Esophagus squamous epithelium (tissue), 5 donors: Measurements from ENCODE around the gene FKBP10. TPM values are rescaled to one million over a fixed set of nuclear protein-coding genes. Genes with fewer than 3 reads are reported as not detected.
"Not testable (repeated sequence)": the region's sequence is repeated elsewhere in the genome, so short reads cannot be mapped to it uniquely, and the experiment has no call there.

Experiments used
- DNase-seq: peaks from one replicate; lab custom pipeline; 2025; lab: John Stamatoyannopoulos, UW
- H3K27ac ChIP-seq, 4 donors: fragments of 200-600 bp; sonication (generic); one replicate each; pipeline ENCODE4 v1.5.1; 2016 to 2019; ENCODE audit warnings: mild to moderate bottlenecking in 1 of 4
- H3K27me3 ChIP-seq, 4 donors: fragments of 200-600 bp; sonication (generic); 1 replicate in 3 of 4; 2 replicates in 1 of 4; pipeline versions ENCODE4 v1.5.1 to v1.6.0; 2017 to 2021; ENCODE audit warnings: antibody characterized with exemption in 1 of 4
- H3K36me3 ChIP-seq, 3 donors: fragments of 200-600 bp; sonication (generic); one replicate each; pipeline ENCODE4 v1.5.1; 2016 to 2019
- H3K4me1 ChIP-seq, 3 donors: fragments of 200-600 bp; sonication (generic); one replicate each; pipeline ENCODE4 v1.5.1; 2017 to 2019
- H3K4me3 ChIP-seq, 4 donors: fragments of 200-600 bp; sonication (generic); 1 replicate in 3 of 4; 2 replicates in 1 of 4; pipeline ENCODE4 v1.5.1; 2016 to 2019; ENCODE audit warnings: mild to moderate bottlenecking in 2 of 4, moderate library complexity in 1 of 4
- H3K9me3 ChIP-seq, 3 donors: fragments of 200-600 bp; sonication (generic); one replicate each; pipeline ENCODE4 v1.5.1; 2016 to 2019
- CTCF ChIP-seq, 6 experiments: fragments of 450-650 bp in 4 of 6; fragments of 200-600 bp in 2 of 6; sonication (generic) in 2 of 6; IDR thresholded peaks; one replicate each; pipeline ENCODE4 v1.5.1; 2016 to 2019; ENCODE audit warnings: antibody characterized with exemption in 6 of 6, mild to moderate bottlenecking in 4 of 6, moderate library complexity in 4 of 6
- POLR2A ChIP-seq, 4 donors: fragments of 450-650 bp; IDR thresholded peaks; one replicate each; pipeline ENCODE4 v1.6.1; 2017; ENCODE audit warnings: antibody characterized with exemption in 4 of 4, mild to moderate bottlenecking in 4 of 4, moderate library complexity in 3 of 4
- WGBS, 2 donors: methylation state at CpG; one replicate each; pipeline ENCODE4 v1.1.5; 2018; 5-methylcytosine and 5-hydroxymethylcytosine counted together
- intact Hi-C: fragments of 100-400 bp; cut with DNase I; formaldehyde crosslinking; loops from one replicate; pipeline ENCODE4 v1.15.0; 2022
- total RNA-seq, 4 donors: library from RNA; depleted of rRNA; stranded (reverse); fragments of >200 nt; gene quantifications; one replicate each; pipeline ENCODE4 v1.1.0, GENCODE V29; 2016
- donor health status: DM: yes; HTN: yes; CAD: no.

FKBP10 gene
- total RNA-seq, 4 donors from 2014 or later: 0.19 to 21.4 (median 8.4) TPM

DNA sequence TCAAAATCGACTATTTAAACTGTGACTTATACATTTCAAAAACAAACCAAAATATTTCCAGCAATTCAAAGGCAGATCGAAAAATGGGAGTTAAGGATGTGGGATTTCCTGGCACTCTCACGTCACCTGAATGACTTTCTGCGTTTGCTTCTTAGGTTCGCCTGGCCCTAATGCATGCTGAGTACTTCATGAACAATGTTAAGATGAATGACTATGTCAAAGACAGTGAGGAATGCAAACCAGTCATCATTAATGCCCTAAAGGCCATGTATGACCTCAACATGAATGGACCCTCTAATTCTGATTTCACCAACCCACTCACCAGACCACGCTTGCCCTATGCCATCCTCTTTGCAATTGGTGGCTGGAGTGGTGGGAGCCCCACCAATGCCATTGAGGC is 32.2 kb downstream of the FKBP10 start:
- H3K4me1 ChIP-seq: peaks cover 0 to 22% (median 0%) of the 10 kb centered on the region in 3 donors
- H3K27me3 ChIP-seq: no peaks in the 10 kb centered on the region
- TF ChIP-seq POLR2A (IDR thresholded peaks at IDR 0.05) (no peak), CTCF (IDR thresholded peaks at IDR 0.05) (no peak)
- peaks cover 0 to 8% (median 0%) of the 10 kb centered on the region in 3 donors for H3K36me3 ChIP-seq
- no peak for DNase-seq
- H3K27ac ChIP-seq: no peak overlapping the region
- intact Hi-C loops: no loop called here
- no peaks in the 10 kb centered on the region for H3K9me3 ChIP-seq
- WGBS, 2 donors: 59 to 90% methylated on average over 6 of the region's 6 CpGs
- no peak overlapping the region for H3K4me3 ChIP-seq

DNA sequence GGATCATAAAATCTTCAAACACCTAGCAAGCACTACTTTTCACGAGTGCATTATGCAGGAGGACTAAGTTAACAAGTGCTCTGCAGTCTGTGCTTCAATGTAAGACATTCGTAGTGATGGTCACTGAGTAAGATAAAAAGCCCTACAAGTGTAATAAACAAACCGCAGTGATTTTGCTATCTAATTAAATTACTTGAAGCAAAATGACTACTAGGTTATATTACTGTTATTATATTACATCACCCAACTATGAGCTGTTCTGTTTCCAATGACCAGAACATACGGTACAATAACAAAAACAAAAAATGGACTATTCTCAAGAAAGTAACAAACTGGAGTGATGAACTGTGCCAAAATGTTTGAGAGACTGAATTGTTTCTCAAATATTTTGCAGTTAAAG is 36.0 kb downstream of the FKBP10 start:
- no peaks in the 10 kb centered on the region for H3K27me3 ChIP-seq
- intact Hi-C loops: no loop called here
- no peak for DNase-seq
- H3K9me3 ChIP-seq: no peaks in the 10 kb centered on the region
- no peak overlapping the region for H3K27ac ChIP-seq
- H3K36me3 ChIP-seq: peaks cover 0 to 13% (median 0%) of the 10 kb centered on the region in 3 donors
- H3K4me1 ChIP-seq: peaks cover 0 to 41% (median 0%) of the 10 kb centered on the region in 3 donors
- WGBS, 2 donors: 59 to 72% methylated on average over 4 of the region's 4 CpGs
- TF ChIP-seq CTCF (IDR thresholded peaks at IDR 0.05) (no peak), POLR2A (IDR thresholded peaks at IDR 0.05) (no peak)
- H3K4me3 ChIP-seq: no peak overlapping the region

GRCh38 chr17:41849251-41849990 is 36.6 kb downstream of the FKBP10 start:
- Histone ChIP-seq H3K9me3 (no peaks in the 10 kb centered on the region), H3K36me3 (peaks cover 0 to 19% (median 0%) of the 10 kb centered on the region in 3 donors), H3K27me3 (no peaks in the 10 kb centered on the region), H3K27ac (no peak overlapping the region), H3K4me3 (no peak overlapping the region), H3K4me1 (peaks cover 0 to 41% (median 0%) of the 10 kb centered on the region in 3 donors)
- WGBS, 2 donors: 77 to 89% methylated on average over 4 of the region's 4 CpGs
- no peak for TF ChIP-seq POLR2A (IDR thresholded peaks at IDR 0.05)
- no peak for TF ChIP-seq CTCF (IDR thresholded peaks at IDR 0.05)
- no peak for DNase-seq
- intact Hi-C loops: no loop called here

DNA sequence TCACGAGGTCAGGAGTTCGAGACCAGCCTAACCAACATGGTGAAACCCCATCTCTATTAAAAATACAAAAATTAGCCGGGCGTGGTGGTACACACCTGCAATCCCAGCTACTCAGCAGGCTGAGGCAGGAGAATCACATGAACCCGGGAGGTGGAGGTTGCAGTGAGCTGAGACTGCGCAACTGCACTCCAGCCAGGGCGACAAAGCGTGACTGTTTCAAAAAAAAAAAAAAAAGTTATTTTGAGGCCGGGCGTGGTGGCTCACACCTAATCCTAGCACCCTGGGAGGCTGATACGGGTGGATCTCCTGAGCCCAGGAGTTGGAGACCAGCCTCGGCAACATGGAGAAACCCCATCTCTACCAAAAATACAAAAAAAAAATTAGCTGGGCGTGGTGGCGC is 38.6 kb downstream of the FKBP10 start:
- H3K4me3 ChIP-seq, H3K27me3 ChIP-seq, intact Hi-C loops, H3K9me3 ChIP-seq, DNase-seq, H3K27ac ChIP-seq: not testable (repeated sequence)
- peaks cover 0 to 27% (median 0%) of the 10 kb centered on the region in 3 donors for H3K36me3 ChIP-seq
- WGBS, 2 donors: 81% methylated on average over 14 of the region's 14 CpGs
- peaks cover 0 to 36% (median 0%) of the 10 kb centered on the region in 3 donors for H3K4me1 ChIP-seq

GRCh38 chr17:41860254-41860931 is 47.6 kb downstream of the FKBP10 start:
- Histone ChIP-seq H3K27ac (no peak overlapping the region), H3K9me3 (no peaks in the 10 kb centered on the region), H3K36me3 (no peaks in the 10 kb centered on the region), H3K4me3 (no peak overlapping the region), H3K4me1 (peaks cover 18 to 48% (median 21%) of the 10 kb centered on the region in 3 donors), H3K27me3 (no peaks in the 10 kb centered on the region)
- intact Hi-C loops: no loop called here
- TF ChIP-seq CTCF (IDR thresholded peaks at IDR 0.05) (no peak), POLR2A (IDR thresholded peaks at IDR 0.05) (no peak)
- no peak for DNase-seq
- WGBS, 2 donors: 81 to 95% methylated on average over 2 of the region's 3 CpGs
